HUES48 (cell line): ENCODE measurements around the gene CASS4.

Source experiments
- H3K27ac ChIP-seq: one replicate; pipeline ENCODE4 v1.7.0; 2013; ENCODE audit warnings: low read depth, low read length, inconsistent platforms
- H3K27me3 ChIP-seq: 2 replicates; pipeline ENCODE4 v1.6.1; 2013; ENCODE audit warnings: mild to moderate bottlenecking, low read length; ENCODE audit not compliant: control insufficient read depth, insufficient read depth
- H3K36me3 ChIP-seq: 2 replicates; pipeline ENCODE4 v1.6.1; 2013; ENCODE audit warnings: low read length; ENCODE audit not compliant: control insufficient read depth, insufficient read depth
- H3K4me1 ChIP-seq: 2 replicates; pipeline ENCODE4 v1.6.1; 2013; ENCODE audit warnings: mild to moderate bottlenecking, low read length; ENCODE audit not compliant: control insufficient read depth, insufficient read depth
- H3K4me3 ChIP-seq: 2 replicates; pipeline ENCODE4 v1.5.1; 2013; ENCODE audit warnings: mild to moderate bottlenecking, low read depth, low read length
- H3K9ac ChIP-seq: 2 replicates; pipeline ENCODE4 v1.6.1; 2013; ENCODE audit warnings: mild to moderate bottlenecking, low read depth, low read length, moderate library complexity
- H3K9me3 ChIP-seq: 2 replicates; pipeline ENCODE4 v1.6.1; 2013; ENCODE audit warnings: low read length; ENCODE audit not compliant: control insufficient read depth, insufficient read depth

The CASS4 gene

GRCh38 chr20:56430957-56431356, 18.9 kb downstream of the CASS4 start:
- Histone ChIP-seq H3K9me3 (no peaks in the 10 kb centered on the region), H3K36me3 (no peaks in the 10 kb centered on the region), H3K4me1 (no peaks in the 10 kb centered on the region), H3K4me3 (no peak overlapping the region), H3K27ac (no peak overlapping the region), H3K9ac (no peak overlapping the region), H3K27me3 (no peaks in the 10 kb centered on the region)

GRCh38 chr20:56431471-56431870, 19.4 kb downstream of the CASS4 start:
- no peaks in the 10 kb centered on the region for H3K4me1 ChIP-seq
- no peaks in the 10 kb centered on the region for H3K9me3 ChIP-seq
- no peak overlapping the region for H3K27ac ChIP-seq
- no peaks in the 10 kb centered on the region for H3K36me3 ChIP-seq
- no peak overlapping the region for H3K9ac ChIP-seq
- no peaks in the 10 kb centered on the region for H3K27me3 ChIP-seq
- H3K4me3 ChIP-seq: no peak overlapping the region

- Histone ChIP-seq H3K4me1 (no peaks in the 10 kb centered on the region), H3K27ac (no peak overlapping the region), H3K4me3 (no peak overlapping the region), H3K9ac (no peak overlapping the region), H3K9me3 (no peaks in the 10 kb centered on the region), H3K36me3 (no peaks in the 10 kb centered on the region), H3K27me3 (no peaks in the 10 kb centered on the region)
Observed at GRCh38 chr20:56433221-56433879, 21.3 kb downstream of the CASS4 start.

- H3K9ac ChIP-seq: no peak overlapping the region
- no peaks in the 10 kb centered on the region for H3K36me3 ChIP-seq
- H3K27ac ChIP-seq: no peak overlapping the region
- H3K4me1 ChIP-seq: no peaks in the 10 kb centered on the region
- no peaks in the 10 kb centered on the region for H3K9me3 ChIP-seq
- H3K27me3 ChIP-seq: no peaks in the 10 kb centered on the region
- H3K4me3 ChIP-seq: no peak overlapping the region
Observed at GRCh38 chr20:56433880-56434255, 21.8 kb downstream of the CASS4 start.

- Histone ChIP-seq H3K4me1 (no peaks in the 10 kb centered on the region), H3K36me3 (no peaks in the 10 kb centered on the region), H3K27ac (no peak overlapping the region), H3K9me3 (no peaks in the 10 kb centered on the region), H3K4me3 (no peak overlapping the region), H3K9ac (no peak overlapping the region), H3K27me3 (no peaks in the 10 kb centered on the region)
Observed at GRCh38 chr20:56437196-56437960, 25.3 kb downstream of the CASS4 start.

GRCh38 chr20:56438284-56438683, 26.2 kb downstream of the CASS4 start:
- Histone ChIP-seq H3K27me3 (no peaks in the 10 kb centered on the region), H3K4me3 (no peak overlapping the region), H3K4me1 (no peaks in the 10 kb centered on the region), H3K27ac (no peak overlapping the region), H3K9me3 (no peaks in the 10 kb centered on the region), H3K9ac (no peak overlapping the region), H3K36me3 (no peaks in the 10 kb centered on the region)

GRCh38 chr20:56439771-56440291, 27.8 kb downstream of the CASS4 start:
- H3K27ac ChIP-seq: no peak overlapping the region
- H3K4me3 ChIP-seq: no peak overlapping the region
- H3K4me1 ChIP-seq: no peaks in the 10 kb centered on the region
- no peaks in the 10 kb centered on the region for H3K9me3 ChIP-seq
- H3K27me3 ChIP-seq: no peaks in the 10 kb centered on the region
- no peak overlapping the region for H3K9ac ChIP-seq
- H3K36me3 ChIP-seq: no peaks in the 10 kb centered on the region

GRCh38 chr20:56440346-56441007, 28.4 kb downstream of the CASS4 start:
- Histone ChIP-seq H3K9ac (no peak overlapping the region), H3K27ac (no peak overlapping the region)

GRCh38 chr20:56442389-56443365, 30.6 kb downstream of the CASS4 start:
- Histone ChIP-seq H3K27ac (no peak overlapping the region), H3K9ac (no peak overlapping the region), H3K4me3 (no peak overlapping the region), H3K27me3 (no peaks in the 10 kb centered on the region), H3K9me3 (no peaks in the 10 kb centered on the region), H3K36me3 (no peaks in the 10 kb centered on the region), H3K4me1 (peaks cover 4% of the 10 kb centered on the region; the same call in 1 of the 2 replicates)

More at GRCh38 chr20:56440346-56441007, 28.4 kb downstream of the CASS4 start:
- Histone ChIP-seq H3K36me3 (no peaks in the 10 kb centered on the region), H3K4me1 (no peaks in the 10 kb centered on the region), H3K27me3 (no peaks in the 10 kb centered on the region), H3K4me3 (no peak overlapping the region), H3K9me3 (no peaks in the 10 kb centered on the region)
